Uterus (tissue), 4 donors: ENCODE measurements around the gene MAGI2. TPM values are rescaled to one million over a fixed set of nuclear protein-coding genes. Genes with fewer than 3 reads are reported as not detected.

Experiments
- DNase-seq, 2 donors: peaks; one replicate each; pipeline ENCODE4 v3.0.0-alpha.2; 2019 to 2020
- H3K27ac ChIP-seq, 2 donors: fragments of 200-600 bp; sonication (generic); 1 replicate in 1 of 2; 2 replicates in 1 of 2; pipeline ENCODE4 v1.5.1; 2016 to 2018
- H3K27me3 ChIP-seq, 2 donors: fragments of 200-600 bp; sonication (generic); one replicate each; pipeline ENCODE4 v1.5.1; 2018 to 2019; ENCODE audit warnings: control low read depth in 1 of 2
- H3K36me3 ChIP-seq, 2 donors: fragments of 200-600 bp; sonication (generic); one replicate each; pipeline ENCODE4 v1.5.1; 2019; ENCODE audit warnings: control low read depth in 1 of 2
- H3K4me1 ChIP-seq, 2 donors: fragments of 200-600 bp; sonication (generic); one replicate each; pipeline ENCODE4 v1.5.1; 2018 to 2019; ENCODE audit warnings: control low read depth in 1 of 2
- H3K4me3 ChIP-seq, 2 donors: fragments of 200-600 bp; sonication (generic); 1 replicate in 1 of 2; 2 replicates in 1 of 2; pipeline ENCODE4 v1.5.1; 2018 to 2019; ENCODE audit warnings: mild to moderate bottlenecking in 1 of 2
- H3K9me3 ChIP-seq, 2 donors: fragments of 200-600 bp; sonication (generic); one replicate each; pipeline ENCODE4 v1.5.1; 2019; ENCODE audit warnings: control low read depth in 1 of 2
- POLR2A ChIP-seq, 2 donors: fragments of 450-650 bp; IDR thresholded peaks; one replicate each; pipeline ENCODE4 v1.6.1; 2016; ENCODE audit warnings: antibody characterized with exemption in 2 of 2, mild to moderate bottlenecking in 1 of 2, moderate library complexity in 1 of 2
- intact Hi-C: fragments of 100-400 bp; cut with DNase I; formaldehyde crosslinking; loops from one replicate; pipeline ENCODE4 v1.15.1; 2023; ENCODE audit warnings: low total_unique reads
- total RNA-seq, 4 donors: library from RNA; depleted of rRNA in 3 of 4; stranded (reverse); fragments of >200 nt in 3 of 4; gene quantifications; one replicate each; pipeline versions ENCODE4 v1.1.0 to v1.2.4, GENCODE V29; 2014 to 2023
- TF ChIP-seq, protein P1 (sequence below), 4 experiments: fragments of 200-600 bp in 2 of 4; fragments of 450-650 bp in 2 of 4; sonication (generic) in 2 of 4; IDR thresholded peaks; one replicate each; pipeline ENCODE4 v1.5.1; 2016 to 2019; ENCODE audit warnings: antibody characterized with exemption in 4 of 4, mild to moderate bottlenecking in 2 of 4, moderate library complexity in 1 of 4
- donor health status: DM: yes; HTN: yes; CAD: no.

MAGI2 gene
- total RNA-seq, 4 donors from 2014 or later, result 5.3 to 23.2 (median 13.8) TPM

DNA sequence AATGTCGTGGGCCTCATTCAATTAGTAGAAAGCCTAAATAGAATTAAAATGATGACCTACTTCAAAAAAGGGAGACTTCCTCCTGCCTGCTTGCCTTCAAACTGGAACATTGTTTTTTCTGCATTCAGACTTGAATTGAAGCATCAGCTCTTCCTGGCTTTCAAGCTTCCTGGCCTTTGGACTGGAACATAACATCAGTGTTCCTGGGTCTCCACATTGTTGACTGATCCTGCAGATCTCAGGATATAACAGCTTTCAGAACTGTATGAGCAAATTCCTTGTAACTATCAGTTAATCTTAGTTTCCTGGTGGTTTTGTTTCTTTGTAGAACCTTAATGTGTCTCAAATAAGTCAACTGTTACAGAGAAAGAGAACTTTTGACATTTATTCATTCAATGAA lies 18.6 kb downstream of the MAGI2 start:
- intact Hi-C loops, result no loop called here
- Histone ChIP-seq H3K27me3 (no peaks in the 10 kb centered on the region), H3K4me3 (no peak overlapping the region), H3K9me3 (no peaks in the 10 kb centered on the region), H3K36me3 (no peaks in the 10 kb centered on the region), H3K27ac (no peak overlapping the region), H3K4me1 (no peaks in the 10 kb centered on the region)
- no peak for TF ChIP-seq POLR2A (IDR thresholded peaks at IDR 0.05)
- TF ChIP-seq, protein P1, sequence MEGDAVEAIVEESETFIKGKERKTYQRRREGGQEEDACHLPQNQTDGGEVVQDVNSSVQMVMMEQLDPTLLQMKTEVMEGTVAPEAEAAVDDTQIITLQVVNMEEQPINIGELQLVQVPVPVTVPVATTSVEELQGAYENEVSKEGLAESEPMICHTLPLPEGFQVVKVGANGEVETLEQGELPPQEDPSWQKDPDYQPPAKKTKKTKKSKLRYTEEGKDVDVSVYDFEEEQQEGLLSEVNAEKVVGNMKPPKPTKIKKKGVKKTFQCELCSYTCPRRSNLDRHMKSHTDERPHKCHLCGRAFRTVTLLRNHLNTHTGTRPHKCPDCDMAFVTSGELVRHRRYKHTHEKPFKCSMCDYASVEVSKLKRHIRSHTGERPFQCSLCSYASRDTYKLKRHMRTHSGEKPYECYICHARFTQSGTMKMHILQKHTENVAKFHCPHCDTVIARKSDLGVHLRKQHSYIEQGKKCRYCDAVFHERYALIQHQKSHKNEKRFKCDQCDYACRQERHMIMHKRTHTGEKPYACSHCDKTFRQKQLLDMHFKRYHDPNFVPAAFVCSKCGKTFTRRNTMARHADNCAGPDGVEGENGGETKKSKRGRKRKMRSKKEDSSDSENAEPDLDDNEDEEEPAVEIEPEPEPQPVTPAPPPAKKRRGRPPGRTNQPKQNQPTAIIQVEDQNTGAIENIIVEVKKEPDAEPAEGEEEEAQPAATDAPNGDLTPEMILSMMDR (IDR thresholded peaks at IDR 0.05), result no peak
- no peak for DNase-seq

DNA sequence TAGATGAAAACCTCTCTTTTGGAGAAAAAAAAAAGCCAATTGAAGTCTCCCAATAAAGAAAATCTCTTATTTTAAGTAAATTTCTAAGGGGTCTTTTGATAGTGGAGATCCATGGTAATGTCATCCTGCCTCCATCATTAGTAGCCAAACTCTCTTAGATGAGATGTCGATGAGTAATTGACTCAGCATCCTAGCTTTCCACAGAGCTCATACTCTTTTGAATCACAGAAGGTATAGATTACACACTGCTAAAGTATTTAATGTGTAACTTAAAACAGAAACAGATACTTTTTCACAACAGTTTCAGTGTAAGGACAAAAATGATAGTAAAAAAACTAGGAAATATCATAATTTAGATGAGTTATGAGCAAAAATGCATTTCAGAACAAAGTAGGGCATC lies 19.4 kb downstream of the MAGI2 start:
- Histone ChIP-seq H3K4me3 (no peak overlapping the region), H3K27ac (no peak overlapping the region), H3K4me1 (no peaks in the 10 kb centered on the region), H3K27me3 (no peaks in the 10 kb centered on the region), H3K36me3 (no peaks in the 10 kb centered on the region), H3K9me3 (no peaks in the 10 kb centered on the region)
- TF ChIP-seq POLR2A (IDR thresholded peaks at IDR 0.05), result no peak
- TF ChIP-seq, protein P1 (IDR thresholded peaks at IDR 0.05), result no peak
- DNase-seq, result no peak
- intact Hi-C loops, result no loop called here

- no peak for DNase-seq
- intact Hi-C loops, result no loop called here
- no peak overlapping the region for H3K27ac ChIP-seq
- H3K4me3 ChIP-seq, result no peak overlapping the region
- H3K4me1 ChIP-seq, result no peaks in the 10 kb centered on the region
- no peak for TF ChIP-seq POLR2A (IDR thresholded peaks at IDR 0.05)
- TF ChIP-seq, protein P1 (IDR thresholded peaks at IDR 0.05), result no peak
- no peaks in the 10 kb centered on the region for H3K36me3 ChIP-seq
- H3K9me3 ChIP-seq, result no peaks in the 10 kb centered on the region
- H3K27me3 ChIP-seq, result no peaks in the 10 kb centered on the region
These were observed 23.1 kb downstream of the MAGI2 start for GRCh38 chr7:79430391-79430790.

- no peaks in the 10 kb centered on the region for H3K27me3 ChIP-seq
- H3K36me3 ChIP-seq, result no peaks in the 10 kb centered on the region
- DNase-seq, result no peak
- no peaks in the 10 kb centered on the region for H3K9me3 ChIP-seq
- intact Hi-C loops, result no loop called here
- no peak for TF ChIP-seq POLR2A (IDR thresholded peaks at IDR 0.05)
- TF ChIP-seq, protein P1 (IDR thresholded peaks at IDR 0.05), result no peak
- H3K27ac ChIP-seq, result no peak overlapping the region
- no peaks in the 10 kb centered on the region for H3K4me1 ChIP-seq
- H3K4me3 ChIP-seq, result no peak overlapping the region
These were observed 27.8 kb downstream of the MAGI2 start for GRCh38 chr7:79425665-79426064.

GRCh38 chr7:79421751-79422150 lies 31.7 kb downstream of the MAGI2 start:
- Histone ChIP-seq H3K27me3 (no peaks in the 10 kb centered on the region), H3K36me3 (no peaks in the 10 kb centered on the region), H3K9me3 (no peaks in the 10 kb centered on the region), H3K27ac (no peak overlapping the region), H3K4me1 (no peaks in the 10 kb centered on the region), H3K4me3 (no peak overlapping the region)
- intact Hi-C loops, result no loop called here
- TF ChIP-seq, protein P1 (IDR thresholded peaks at IDR 0.05), result no peak
- no peak for TF ChIP-seq POLR2A (IDR thresholded peaks at IDR 0.05)
- DNase-seq, result no peak
